Measurements from ENCODE around the gene TFDP1.

The TFDP1 gene

DNA sequence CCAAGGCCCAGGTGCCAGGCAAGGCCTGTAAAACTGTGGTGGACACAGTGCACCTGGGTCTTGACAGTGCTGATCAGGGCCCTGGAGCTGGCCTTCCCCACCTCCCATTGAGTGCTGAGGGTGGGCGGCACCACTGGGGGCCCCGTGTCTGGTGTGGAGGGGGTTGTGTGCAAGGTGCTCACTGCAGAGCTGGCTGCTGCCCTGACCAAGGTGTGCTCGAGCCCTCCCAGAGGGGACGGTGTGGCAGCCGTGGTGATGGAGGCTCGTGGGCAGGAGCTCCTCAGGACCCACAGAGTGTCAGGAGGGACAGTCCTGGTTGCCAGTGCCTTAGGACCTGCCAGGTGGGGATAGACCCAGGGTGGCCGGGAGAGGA lies 50.5 kb downstream of the TFDP1 start:
- no peak for DNase-seq

DNA sequence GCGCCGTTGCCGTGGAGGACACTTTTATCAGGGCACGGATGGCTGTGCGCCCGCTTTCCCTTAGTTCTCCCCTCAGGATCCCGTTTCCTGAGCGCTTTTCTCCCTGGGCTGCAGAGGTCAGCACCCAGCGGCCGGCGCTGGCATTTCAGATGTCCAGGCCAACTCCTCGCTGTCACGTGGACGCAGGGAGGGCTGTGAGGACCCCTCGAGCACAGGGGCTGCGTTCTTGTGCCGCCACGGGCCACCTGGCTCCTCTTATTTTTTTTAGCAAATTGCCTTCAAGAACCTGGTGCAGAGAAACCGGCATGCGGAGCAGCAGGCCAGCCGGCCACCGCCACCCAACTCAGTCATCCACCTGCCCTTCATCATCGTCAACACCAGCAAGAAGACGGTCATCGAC lies 51.2 kb downstream of the TFDP1 start:
- no peak for DNase-seq

DNA sequence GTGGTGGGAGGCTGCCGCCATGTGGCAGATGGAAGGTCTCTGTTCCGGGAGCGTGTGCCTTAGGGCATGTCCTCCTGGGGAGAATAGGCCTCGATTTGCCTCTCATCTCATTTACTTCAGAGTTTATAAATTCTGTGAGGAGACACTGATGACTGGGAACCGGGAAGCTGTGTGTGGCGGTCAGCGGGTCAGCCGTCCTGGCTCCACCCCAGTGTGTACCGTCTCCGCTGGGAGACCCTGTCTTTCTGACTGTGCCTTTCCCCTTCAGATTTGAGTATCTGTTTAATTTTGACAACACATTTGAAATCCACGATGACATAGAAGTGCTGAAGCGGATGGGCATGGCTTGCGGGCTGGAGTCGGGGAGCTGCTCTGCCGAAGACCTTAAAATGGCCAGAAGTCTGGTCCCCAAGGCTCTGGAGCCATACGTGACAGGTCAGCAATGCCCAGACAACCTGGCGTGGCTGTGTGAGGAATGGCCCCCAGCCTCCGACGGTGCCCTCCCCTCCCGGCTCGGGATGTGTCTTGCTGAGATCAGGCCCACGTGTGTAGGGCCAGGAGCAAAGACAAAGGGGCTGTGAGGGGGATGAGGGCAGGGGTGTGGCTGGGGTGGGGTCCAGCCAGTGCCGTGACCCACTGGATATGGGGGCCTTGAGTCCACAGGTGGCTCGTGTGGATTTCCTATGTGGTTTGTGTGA lies 51.9 kb downstream of the TFDP1 start:
- no peak for DNase-seq

DNA sequence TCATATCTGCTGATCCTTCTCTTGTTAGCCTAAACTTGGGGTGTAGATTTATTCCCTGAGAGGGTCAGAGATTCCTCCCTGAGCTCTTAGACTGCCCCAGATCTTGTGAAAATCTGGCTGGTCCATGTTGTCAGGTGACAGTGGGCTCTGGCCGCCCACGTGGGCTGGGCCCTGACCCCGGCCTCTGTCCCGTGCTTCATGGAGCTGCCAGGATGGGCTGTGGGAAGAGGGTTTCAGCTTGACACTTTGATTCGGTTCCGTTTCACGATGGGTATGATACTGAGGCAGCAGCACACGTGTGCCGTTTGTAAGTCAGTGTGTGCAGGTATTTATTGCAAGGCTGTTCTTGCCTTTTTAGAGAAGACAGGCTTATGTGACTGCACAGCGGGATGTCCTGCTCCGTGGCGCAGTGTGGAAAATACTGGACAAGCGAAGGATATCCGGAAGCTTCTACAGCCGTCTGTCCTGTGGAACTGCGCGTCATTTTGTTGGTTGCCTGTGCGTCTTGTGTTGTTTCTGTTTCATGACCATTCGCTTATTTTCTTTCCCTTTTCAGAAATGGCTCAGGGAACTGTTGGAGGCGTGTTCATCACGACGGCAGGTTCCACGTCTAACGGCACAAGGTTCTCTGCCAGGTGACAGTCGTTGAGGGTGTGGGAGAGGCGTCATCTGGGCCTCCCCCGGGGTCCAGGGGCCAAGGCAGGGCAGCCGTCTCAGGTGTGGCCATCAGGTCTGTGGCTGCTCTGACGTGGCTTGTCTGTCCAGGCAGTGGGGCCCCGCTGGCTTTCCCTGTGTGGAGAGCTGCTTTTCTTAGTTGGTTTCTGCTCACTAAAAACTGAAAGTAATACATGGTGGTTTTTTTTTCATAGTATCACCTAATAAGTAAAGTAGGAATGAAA lies 53.0 kb downstream of the TFDP1 start:
- DNase-seq, result no peak

DNA sequence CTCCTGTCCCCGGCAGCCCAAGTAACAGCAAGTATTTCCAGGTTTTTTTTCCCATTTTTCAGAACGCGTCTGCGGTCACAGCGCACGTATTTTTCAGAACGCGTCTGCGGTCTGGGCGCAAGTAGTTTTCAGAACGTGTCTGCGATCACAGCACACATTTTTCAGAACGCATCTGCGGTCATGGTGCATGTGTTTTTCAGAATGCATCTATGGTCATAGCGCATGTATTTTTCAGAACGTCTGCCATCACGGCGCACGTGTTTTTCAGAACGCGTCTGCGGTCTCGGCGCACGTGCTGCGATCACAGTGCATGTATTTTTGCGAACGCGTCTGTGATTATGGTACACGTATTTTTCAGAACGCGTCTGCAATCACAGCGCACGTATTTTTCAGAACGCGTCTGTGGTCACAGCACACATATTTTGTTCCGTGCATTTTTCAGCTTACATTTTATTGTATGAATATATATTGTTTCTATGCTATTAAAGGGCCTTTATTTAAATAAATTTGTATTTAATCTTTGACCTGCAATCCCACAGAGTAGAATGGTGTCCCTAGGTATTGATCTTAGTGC lies 53.7 kb downstream of the TFDP1 start:
- DNase-seq, result no peak

DNA sequence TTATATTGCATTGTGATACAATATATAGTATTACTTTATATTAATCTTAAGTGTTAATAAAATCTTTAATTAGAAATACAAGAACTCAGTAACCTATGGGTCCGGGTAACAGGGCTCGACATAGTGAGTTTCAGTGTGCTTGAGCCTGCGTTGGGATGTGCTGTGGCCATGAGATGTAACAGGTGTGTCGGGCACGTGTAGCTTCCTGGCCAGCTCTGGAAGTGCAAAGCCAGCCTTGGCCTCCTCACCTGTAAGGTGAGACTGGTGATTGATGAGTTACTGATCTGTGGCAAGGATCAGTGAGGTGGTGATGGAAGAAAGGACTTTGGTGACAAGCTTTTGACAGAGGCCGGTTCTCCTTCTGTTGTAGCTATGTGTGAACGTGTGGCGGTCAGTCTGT lies 54.3 kb downstream of the TFDP1 start:
- no peak for DNase-seq

DNA sequence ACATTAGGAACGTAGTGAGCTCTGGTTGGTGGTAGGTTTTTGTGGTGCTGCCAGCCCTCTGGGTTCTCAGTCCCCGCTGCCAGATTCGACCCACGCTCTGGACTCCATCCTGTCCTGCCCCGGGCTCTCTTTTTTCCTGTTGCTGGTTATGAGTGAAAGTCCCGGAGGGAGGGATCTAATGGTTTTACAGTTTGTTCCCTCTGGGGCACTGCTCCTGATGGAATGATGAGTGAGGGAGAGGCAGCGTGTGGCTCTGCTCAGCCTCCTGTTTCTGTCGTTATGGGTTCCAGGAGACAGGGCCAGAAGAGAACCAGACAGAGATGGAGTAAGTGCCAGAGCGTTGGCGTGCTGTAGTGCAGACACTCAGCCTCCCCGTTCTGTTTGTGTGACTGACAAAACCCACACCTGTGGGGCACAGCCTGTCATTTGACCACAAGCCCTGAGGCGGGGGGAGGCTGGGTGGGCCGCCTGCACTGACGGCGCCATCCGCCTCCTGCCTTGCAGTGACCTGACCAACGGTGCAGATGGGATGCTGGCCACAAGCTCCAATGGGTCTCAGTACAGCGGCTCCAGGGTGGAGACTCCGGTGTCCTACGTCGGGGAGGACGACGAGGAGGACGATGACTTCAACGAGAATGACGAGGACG lies 55.2 kb downstream of the TFDP1 start:
- no peak for DNase-seq

DNA sequence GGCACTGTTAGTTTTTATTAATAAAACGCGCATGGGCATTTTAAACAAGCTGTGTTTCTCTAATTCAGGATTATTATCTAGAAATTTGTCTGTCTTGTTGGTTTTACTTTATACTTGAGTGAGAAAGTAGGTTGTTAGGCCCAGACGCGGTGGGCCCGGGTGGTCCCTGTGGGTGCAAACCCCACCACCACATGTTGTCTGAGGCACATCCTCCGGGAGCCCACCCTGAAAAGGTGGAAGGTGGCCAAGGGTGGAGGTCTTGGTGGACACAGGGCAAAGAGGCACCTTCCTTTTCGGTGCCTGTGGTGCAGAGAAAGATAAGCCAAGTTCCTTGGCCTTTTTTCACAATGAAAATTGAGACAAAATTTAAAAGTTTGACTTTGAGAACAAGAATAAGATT lies 56.9 kb downstream of the TFDP1 start:
- no peak for DNase-seq

DNA sequence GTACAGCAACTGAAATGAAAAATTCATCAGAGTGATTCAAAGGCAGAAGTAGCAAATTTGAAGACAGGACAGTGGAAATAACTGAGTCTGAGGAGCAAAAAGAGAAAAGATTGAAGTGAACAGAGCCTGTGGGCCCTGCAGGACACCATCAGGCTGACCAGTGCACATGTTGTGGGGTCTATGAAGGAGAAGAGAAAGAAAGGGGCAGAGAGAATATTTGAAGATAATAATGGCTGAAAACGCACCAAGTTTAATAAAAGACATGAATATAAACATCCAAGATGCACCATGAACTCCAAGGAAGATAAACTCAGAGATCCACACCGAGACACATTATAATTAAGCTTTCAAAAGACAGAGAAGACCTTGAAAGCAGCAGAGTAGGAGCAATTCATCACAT lies 58.0 kb downstream of the TFDP1 start:
- DNase-seq, result no peak

DNA sequence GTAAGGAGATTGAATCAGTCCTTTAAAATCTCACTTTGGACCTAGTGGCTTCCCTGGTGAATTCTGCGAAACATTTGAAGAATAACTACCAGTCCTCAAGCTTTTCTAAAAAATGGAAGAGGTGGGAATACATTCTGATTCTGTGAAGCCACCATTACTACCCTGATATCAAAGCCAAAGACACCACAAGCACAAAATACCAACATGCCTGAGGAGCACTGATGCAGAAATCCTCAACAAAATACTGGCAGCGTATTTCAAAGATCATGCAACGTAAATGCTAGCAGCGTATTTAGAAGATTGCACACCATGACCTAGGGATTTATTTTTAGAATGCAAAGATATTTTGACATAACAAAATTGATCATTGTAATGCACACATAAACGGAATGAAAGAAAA lies 59.0 kb downstream of the TFDP1 start:
- DNase-seq, result no peak

DNA sequence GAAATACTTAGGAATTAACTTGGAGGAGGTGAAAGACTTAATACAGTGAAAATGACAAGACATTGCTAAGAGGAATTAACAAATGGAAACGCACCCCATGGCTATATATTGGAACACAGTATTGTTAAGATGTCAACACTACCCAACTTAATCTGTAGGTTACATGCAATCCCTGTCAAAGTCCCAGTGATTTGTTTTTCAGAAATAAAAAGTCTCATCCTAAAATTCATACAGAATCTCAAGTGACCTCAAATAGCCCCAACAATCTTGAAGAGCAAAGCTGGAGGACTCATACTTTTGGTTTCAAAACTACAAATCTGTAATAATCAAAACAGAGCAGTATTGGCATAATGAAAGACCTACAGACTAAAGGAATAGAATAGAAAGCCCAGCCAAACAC lies 60.2 kb downstream of the TFDP1 start:
- no peak for DNase-seq

DNA sequence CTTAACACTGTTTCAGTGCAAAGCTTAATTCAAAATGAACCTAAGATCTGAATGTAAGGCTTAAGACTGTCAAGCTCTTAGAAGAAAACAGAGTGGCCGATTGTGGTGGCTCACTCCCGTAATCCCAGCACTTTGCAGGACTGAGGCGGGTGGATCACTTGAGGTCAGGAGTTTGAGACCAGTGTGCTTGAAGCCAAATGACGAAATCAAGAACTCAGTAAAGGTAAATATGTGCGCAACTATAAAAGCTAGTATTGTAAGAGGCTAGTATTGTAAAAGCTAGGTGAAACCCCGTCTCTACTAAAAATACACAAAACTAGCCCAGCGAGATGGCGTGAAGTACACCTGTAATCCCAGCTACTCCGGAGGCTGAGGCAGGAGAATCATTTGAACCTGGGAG lies 60.8 kb downstream of the TFDP1 start:
- DNase-seq, result no peak

DNA sequence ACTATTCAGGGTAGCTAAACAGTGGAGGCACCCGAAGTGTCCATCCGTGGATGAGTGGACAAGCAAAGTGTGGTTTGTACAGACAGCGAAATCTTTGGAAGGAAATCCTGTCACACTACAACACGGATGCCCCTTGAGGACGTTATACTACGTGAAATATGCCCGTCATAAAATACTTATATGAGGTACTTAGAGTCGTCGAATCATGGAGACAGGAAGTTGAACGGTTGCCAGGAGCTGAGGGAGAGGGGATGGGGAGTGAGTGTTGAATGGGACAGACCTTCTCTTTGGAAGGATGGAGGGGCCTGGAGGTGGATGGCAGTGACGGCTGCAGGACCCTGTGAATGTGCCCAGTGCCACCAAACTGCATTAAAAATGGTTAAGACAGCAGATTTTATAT lies 61.8 kb downstream of the TFDP1 start:
- no peak for DNase-seq

DNA sequence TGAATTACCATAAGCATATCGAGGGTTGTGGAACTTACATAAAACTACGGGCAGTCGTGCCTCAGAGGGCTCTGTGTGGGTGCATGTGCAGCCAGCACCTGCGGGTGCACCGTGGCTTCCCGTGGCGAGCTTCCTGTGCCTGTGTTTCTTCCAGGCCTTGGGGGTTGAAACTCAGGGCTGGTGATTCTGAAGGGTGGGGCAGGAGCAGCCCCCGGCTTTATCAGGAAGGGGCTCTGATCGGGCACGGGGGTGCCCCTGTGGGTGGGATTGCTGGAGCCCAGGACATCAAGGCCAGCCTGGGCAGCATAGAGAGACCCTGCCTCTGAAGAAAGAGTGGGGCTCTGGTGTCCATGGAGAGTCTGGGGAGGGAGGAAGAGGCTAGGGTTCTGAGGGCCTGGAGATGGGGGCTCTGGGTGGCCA lies 62.4 kb downstream of the TFDP1 start:
- no peak for DNase-seq

DNA sequence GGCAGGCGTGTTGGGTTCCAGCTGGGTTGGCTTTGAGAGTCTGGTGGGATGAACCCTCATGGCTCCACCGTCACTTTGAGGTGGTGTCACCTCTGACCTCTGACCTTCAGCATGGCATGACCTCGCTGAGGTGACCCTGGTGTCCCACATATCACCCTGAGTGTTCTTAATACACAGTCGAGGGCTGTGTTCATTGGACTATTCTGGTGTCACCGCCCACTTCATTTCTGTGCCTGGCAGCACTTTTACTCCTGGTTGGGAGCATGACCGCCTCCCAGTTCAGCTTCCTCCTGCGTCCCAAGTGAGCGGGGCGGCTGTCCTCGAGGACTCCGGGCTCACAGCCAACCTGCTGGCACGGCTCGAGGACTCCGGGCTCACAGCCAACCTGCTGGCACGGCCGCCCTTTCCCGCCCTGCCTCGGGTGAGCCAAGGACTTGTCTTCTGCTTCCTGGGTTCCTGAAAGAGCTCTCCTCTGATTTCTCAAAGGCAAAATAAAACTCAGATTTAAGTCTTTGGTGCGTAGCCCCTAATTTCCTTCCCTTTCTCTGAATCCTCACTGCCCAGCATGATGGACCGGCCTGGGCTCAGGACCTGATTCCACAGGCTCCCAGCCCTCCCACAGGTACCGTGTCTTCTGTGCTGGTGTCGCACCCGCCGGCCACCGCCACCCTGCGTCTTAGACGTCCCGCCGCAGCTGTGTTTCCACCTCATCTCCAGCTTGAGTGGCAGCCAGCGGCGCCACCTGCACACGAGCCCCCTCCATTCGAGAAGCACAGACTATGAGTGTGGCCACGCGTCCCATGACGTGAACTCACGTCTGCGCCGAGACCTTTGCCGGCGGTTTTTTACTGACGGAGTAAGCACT lies 63.0 kb downstream of the TFDP1 start:
- no peak for DNase-seq

DNA sequence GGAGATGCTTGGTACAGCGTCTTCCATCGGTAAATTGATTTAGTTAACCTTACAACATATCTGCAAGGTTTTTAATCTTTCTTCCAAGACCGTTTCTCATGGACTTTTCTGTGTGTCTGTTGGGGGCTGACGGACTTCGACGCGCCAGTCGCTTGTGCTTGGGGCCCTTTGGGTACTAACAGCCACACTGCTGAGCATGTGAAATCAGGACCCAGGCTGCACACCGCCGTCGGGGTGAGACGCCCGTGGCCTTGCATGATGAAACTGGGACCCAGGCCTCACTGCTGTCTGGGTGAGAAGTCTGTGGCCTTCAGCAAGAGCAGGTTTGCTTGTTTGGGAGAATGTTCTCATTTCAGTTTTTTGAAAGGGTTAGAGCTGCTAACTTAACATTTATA lies 63.7 kb downstream of the TFDP1 start:
- DNase-seq, result no peak

DNA sequence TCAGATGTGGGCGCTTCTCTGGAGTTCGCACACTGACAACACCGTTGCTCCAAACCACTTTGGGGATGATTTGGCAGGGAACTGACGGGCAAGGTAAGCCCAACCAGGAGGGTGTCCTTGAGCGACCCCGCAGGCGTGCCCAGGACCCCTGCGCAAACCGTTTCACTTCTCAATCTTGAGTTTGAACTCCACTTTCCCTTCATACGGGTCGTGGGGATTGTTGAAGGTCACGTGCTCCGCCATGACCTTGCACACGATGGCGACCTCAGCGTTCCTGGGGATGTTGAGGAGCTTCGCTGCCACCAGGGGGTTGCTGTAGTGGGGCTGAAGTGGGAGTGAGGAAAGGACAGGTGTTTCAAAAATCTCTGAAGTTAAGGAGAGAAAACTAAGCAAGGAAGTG lies 64.7 kb downstream of the TFDP1 start:
- no peak for DNase-seq

DNA sequence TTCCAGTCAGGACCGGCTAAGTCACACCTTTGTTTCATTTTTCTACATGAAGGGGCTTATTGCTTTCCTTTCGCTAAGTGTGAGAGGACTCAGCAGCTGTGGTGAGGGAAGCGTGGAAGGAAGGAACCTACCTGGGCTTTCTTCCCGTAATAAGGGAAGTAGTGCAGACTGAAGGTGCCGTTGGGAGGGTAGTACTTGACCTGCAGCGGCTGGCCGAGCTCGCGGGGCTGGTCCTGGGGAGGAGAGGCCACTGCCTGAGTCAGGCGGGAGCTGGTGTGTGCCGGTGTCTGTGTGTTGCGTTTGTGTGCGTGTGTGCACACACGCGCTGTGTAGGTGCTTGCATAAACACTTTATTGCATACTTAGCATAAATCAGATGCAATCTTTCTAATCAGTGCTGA lies 65.7 kb downstream of the TFDP1 start:
- no peak for DNase-seq

DNA sequence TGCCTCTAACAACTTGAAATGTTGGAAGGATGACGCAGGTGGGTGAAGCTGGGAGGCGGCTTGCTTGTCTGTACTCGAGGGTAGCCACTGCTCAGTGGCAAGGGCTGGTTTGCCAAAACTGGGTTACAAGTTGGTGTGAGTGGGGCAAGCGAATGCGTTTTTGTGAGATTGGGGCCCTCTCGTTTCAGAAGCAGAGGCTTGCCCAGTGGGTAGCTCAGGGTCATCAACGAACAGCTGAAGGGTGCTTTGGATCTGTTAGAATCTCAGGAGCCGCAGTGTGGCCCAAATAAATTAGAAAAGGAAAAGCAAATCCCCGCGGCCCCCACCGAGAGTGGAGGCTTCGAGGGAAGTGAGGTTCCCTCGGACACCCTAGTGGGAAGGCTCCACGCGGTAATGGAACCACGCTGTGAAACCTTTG lies 66.2 kb downstream of the TFDP1 start:
- DNase-seq, result no peak

DNA sequence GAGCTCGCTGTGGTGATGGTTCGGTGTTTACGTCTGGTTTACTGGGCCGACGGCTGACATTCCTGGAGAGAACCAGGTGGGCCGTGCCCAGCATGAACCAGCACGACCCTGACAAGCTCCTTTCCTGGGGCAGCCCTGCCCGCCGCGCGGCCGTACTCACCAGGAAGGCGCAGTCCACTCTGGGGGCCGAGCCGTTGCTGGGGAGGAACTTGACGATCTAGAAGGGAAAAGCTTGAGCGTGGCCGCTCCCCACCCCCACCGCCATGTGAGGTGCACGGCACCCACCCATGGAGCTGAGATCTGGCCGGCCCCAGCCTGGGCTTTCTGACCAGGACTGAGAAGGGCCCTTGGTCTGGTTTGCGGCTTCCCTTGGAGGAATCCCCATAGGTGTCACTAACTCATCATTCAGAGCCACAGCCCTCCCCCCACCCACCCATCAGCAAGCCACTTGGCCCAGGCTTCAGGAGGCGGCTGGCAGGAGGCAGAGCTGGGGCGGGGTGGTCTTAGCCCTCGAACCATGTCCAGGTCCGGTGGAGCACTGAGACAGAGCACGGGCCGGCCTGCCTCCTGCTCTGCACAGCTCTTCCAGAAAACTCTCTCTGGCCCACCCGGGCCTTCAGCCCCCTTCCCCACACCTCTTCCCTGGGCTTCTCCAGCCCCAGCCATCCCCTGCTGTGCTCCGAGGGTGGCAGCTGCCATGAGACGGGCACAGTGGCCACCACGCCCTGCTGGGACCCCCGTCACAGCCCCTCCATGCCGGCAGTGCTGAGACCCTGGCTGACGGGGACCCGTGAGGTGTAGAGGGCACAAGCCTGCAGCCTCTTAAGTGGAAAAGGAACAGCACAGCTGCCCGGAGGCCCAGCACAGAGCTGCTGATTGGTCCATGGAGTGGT lies 67.2 kb downstream of the TFDP1 start:
- no peak for DNase-seq

DNA sequence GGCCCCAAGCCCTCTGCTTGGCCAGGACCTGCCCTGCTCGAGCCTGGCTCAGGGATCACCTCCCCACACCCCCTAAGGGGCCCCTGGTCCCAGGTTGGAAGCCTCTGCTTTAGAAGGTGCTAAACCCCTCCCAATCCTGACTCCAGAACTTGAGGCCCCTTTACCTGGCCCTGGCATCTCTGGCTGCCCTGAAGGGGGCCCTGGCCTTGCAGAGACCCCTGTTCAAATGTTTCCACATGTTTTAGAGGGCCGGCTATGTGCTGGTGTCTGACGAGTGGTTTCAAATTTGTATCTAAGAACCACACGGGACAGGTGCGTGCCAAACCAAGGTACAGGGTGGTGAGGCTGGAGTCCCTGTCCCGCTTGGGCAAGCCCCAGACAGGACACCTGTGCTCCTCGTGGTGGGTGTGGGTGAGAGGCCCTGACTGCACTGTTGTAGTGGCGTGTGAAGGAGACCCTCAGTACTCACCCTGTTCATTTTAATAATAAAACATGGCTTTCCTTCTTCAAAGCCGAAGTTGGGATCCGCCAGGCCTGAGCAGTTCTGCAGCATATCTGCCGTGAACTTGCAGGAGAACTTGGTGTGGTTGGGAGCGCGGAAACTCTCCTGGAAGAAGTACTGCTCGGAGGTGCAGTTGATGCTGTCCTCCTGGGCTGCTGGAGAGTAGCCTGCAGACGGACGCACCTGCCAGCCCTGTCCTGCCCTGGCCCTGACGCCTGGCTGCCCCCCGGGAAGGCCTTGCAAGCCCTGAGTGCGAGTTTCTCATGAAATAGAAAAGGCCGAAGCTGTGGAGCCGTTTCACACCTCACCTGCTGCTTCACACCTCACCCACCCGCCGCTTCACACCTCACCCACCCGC lies 68.1 kb downstream of the TFDP1 start:
- DNase-seq, result no peak
